Neural cell (in vitro differentiated cells): Measurements from ENCODE around the gene ARHGEF4. TPM values are rescaled to one million over a fixed set of nuclear protein-coding genes. Genes with fewer than 3 reads are reported as not detected.

ENCODE experiments used
- H2AFZ ChIP-seq: fragments of 200-600, 300-800 bp; sonication (generic), shearing (Covaris generic); 2 replicates; pipeline ENCODE4 v1.6.0; 2014; ENCODE audit warnings: low read depth, mild to moderate bottlenecking, antibody characterized with exemption, low read length, moderate library complexity
- H3F3A ChIP-seq: fragments of 200-600 bp; shearing (Covaris generic); 2 replicates; pipeline ENCODE4 v1.6.1; 2016; ENCODE audit warnings: mild to moderate bottlenecking, moderate library complexity, mixed read lengths, antibody characterized with exemption, low read length; ENCODE audit not compliant: insufficient read depth, poor library complexity, severe bottlenecking
- H3K27ac ChIP-seq: fragments of 200-600, 300-800 bp; sonication (generic), shearing (Covaris generic); 2 replicates; pipeline ENCODE4 v1.5.1; 2014; ENCODE audit warnings: mild to moderate bottlenecking, low read length, moderate library complexity
- H3K27me3 ChIP-seq: fragments of 300-800, 200-600 bp; sonication (generic), shearing (Covaris generic); 2 replicates; pipeline ENCODE4 v1.6.0; 2014; ENCODE audit warnings: mild to moderate bottlenecking, low read depth, low read length, moderate library complexity; ENCODE audit not compliant: insufficient read depth
- H3K36me3 ChIP-seq: fragments of 300-800, 200-600 bp; sonication (generic), shearing (Covaris generic); 2 replicates; pipeline ENCODE4 v1.5.1; 2014; ENCODE audit warnings: mild to moderate bottlenecking, antibody characterized with exemption, low read length, moderate library complexity; ENCODE audit not compliant: insufficient read depth
- H3K4me2 ChIP-seq: fragments of 300-800, 200-600 bp; sonication (generic), shearing (Covaris generic); 2 replicates; pipeline ENCODE4 v1.6.0; 2014; ENCODE audit warnings: mild to moderate bottlenecking, low read length
- H3K4me3 ChIP-seq: fragments of 300-800, 200-600 bp; sonication (generic), shearing (Covaris generic); 2 replicates; pipeline ENCODE4 v1.5.1; 2014; ENCODE audit warnings: mild to moderate bottlenecking, low read length, moderate library complexity
- H3K79me2 ChIP-seq: fragments of 200-600 bp; shearing (Covaris generic); replicated peaks from 2 replicates; pipeline ENCODE4 v1.6.0; 2014; ENCODE audit warnings: mild to moderate bottlenecking, low read length, moderate library complexity; ENCODE audit not compliant: insufficient read depth
- H3K9ac ChIP-seq: fragments of 300-800, 200-600 bp; sonication (generic), shearing (Covaris generic); 2 replicates; pipeline ENCODE4 v1.6.1; 2016; ENCODE audit warnings: mild to moderate bottlenecking, low read length, mixed read lengths
- H3K9me2 ChIP-seq: fragments of 200-600 bp; shearing (Covaris generic); 2 replicates; pipeline ENCODE4 v1.6.1; 2016; ENCODE audit warnings: mild to moderate bottlenecking, low read length, mixed read lengths; ENCODE audit not compliant: insufficient read depth
- H3K9me3 ChIP-seq: fragments of 200-600, 300-800 bp; sonication (generic), shearing (Covaris generic); 2 replicates; pipeline ENCODE4 v1.6.1; 2016; ENCODE audit warnings: mild to moderate bottlenecking, mixed run types, low read length, moderate library complexity, mixed read lengths
- H4K20me1 ChIP-seq: fragments of 200-600 bp; shearing (Covaris generic); 2 replicates; pipeline ENCODE4 v1.6.1; 2016; ENCODE audit warnings: mild to moderate bottlenecking, mixed run types; ENCODE audit not compliant: insufficient read depth
- CTCF ChIP-seq: fragments of 450-650 bp; IDR thresholded peaks from 2 replicates; pipeline ENCODE4 v1.5.1; 2014; ENCODE audit warnings: antibody characterized with exemption, mild to moderate bottlenecking, moderate library complexity; ENCODE audit not compliant: poor library complexity, severe bottlenecking
- EP300 ChIP-seq: fragments of 450-650 bp; conservative IDR thresholded peaks from 2 replicates; pipeline ENCODE4 v1.6.1; 2014; ENCODE audit warnings: antibody characterized with exemption, mild to moderate bottlenecking, moderate library complexity; ENCODE audit not compliant: poor library complexity, severe bottlenecking
- EZH2 ChIP-seq: fragments of 200-600, 300-800 bp; shearing (Covaris generic), sonication (generic); IDR thresholded peaks from 2 replicates; pipeline ENCODE4 v1.6.1; 2014; ENCODE audit warnings: antibody characterized with exemption, low read length, borderline replicate concordance, mild to moderate bottlenecking; ENCODE audit not compliant: insufficient read depth, poor library complexity, severe bottlenecking
- MXI1 ChIP-seq: fragments of 450-650 bp; conservative IDR thresholded peaks from 2 replicates; pipeline ENCODE4 v1.6.1; 2014; ENCODE audit warnings: antibody characterized with exemption, mild to moderate bottlenecking; ENCODE audit not compliant: poor library complexity, severe bottlenecking
- POLR2AphosphoS5 ChIP-seq: IDR thresholded peaks from 2 replicates; pipeline ENCODE4 v1.6.1; 2012
- RAD21 ChIP-seq: fragments of 450-650 bp; conservative IDR thresholded peaks from 2 replicates; pipeline ENCODE4 v1.6.1; 2014; ENCODE audit warnings: antibody characterized with exemption, mild to moderate bottlenecking, moderate library complexity
- REST ChIP-seq: IDR thresholded peaks from 2 replicates; pipeline ENCODE4 v1.6.1; 2012; ENCODE audit warnings: borderline replicate concordance
- SMC3 ChIP-seq: fragments of 450-650 bp; conservative IDR thresholded peaks from 2 replicates; pipeline ENCODE4 v1.6.1; 2014; ENCODE audit warnings: antibody characterized with exemption, mild to moderate bottlenecking, moderate library complexity; ENCODE audit not compliant: poor library complexity
- TAF1 ChIP-seq: IDR thresholded peaks from 2 replicates; pipeline ENCODE4 v1.6.1; 2012; ENCODE audit warnings: low read depth
- polyA plus RNA-seq: library from polyadenylated mRNA; depleted of rRNA; stranded (reverse); fragments of >200 nt; gene quantifications from 2 replicates; pipeline ENCODE4 v1.2.3, GENCODE V29; 2014

The ARHGEF4 gene
- polyA plus RNA-seq, 1 donor from 2014 or later: 45.9 TPM

- Histone ChIP-seq H3F3A (no peaks in the 10 kb centered on the region), H3K9ac (no peak overlapping the region), H3K27ac (no peak overlapping the region), H3K36me3 (no peaks in the 10 kb centered on the region), H3K27me3 (no peaks in the 10 kb centered on the region), H4K20me1 (no peaks in the 10 kb centered on the region), H2AFZ (no peak overlapping the region), H3K4me3 (no peak overlapping the region), H3K9me2 (no peaks in the 10 kb centered on the region), H3K9me3 (no peaks in the 10 kb centered on the region), H3K4me2 (no peak overlapping the region), H3K79me2 (no peaks in the 10 kb centered on the region)
- no peak for TF ChIP-seq POLR2AphosphoS5
- TF ChIP-seq SMC3: no peak
- TF ChIP-seq CTCF: no peak
- no peak for TF ChIP-seq TAF1
- no peak for TF ChIP-seq MXI1
Measured at GRCh38 chr2:131010566-131010965, 173.9 kb downstream of the ARHGEF4 start.

- Histone ChIP-seq H3K79me2 (no peaks in the 10 kb centered on the region), H3K9ac (no peak overlapping the region), H3F3A (no peaks in the 10 kb centered on the region), H4K20me1 (no peaks in the 10 kb centered on the region), H3K4me3 (no peak overlapping the region), H3K36me3 (no peaks in the 10 kb centered on the region), H3K27me3 (no peaks in the 10 kb centered on the region), H3K9me3 (no peaks in the 10 kb centered on the region), H3K4me2 (no peak overlapping the region), H3K9me2 (no peaks in the 10 kb centered on the region), H3K27ac (no peak overlapping the region), H2AFZ (no peak overlapping the region)
- no peak for TF ChIP-seq SMC3
- no peak for TF ChIP-seq RAD21
- TF ChIP-seq REST: no peak
- no peak for TF ChIP-seq EZH2
- no peak for TF ChIP-seq TAF1
- no peak for TF ChIP-seq MXI1
- no peak for TF ChIP-seq CTCF
- no peak for TF ChIP-seq EP300
- no peak for TF ChIP-seq POLR2AphosphoS5
Measured at GRCh38 chr2:131011486-131011885, 174.8 kb downstream of the ARHGEF4 start.
